NK-92 treated with Interleukin-12 subunit alpha and Interleukin-12 subunit beta, amount 100 ng/mL, for 24 hours (cell line): ENCODE measurements around the gene PFKFB4.

Source experiments
- DNase-seq: peaks from one replicate; lab custom pipeline; 2025; lab: John Stamatoyannopoulos, UW

Gene PFKFB4

GRCh38 chr3:48584836-48585235 is 28.2 kb upstream of the PFKFB4 start:
- DNase-seq, result no peak

GRCh38 chr3:48581621-48582481 is 25.2 kb upstream of the PFKFB4 start:
- DNase-seq, result no peak

- DNase-seq, result no peak
Measured at GRCh38 chr3:48576647-48577046, 20.0 kb upstream of the PFKFB4 start.

- no peak for DNase-seq
Measured at GRCh38 chr3:48575366-48575765, 18.8 kb upstream of the PFKFB4 start.

GRCh38 chr3:48573973-48574585 is 17.5 kb upstream of the PFKFB4 start:
- no peak for DNase-seq

- no peak for DNase-seq
Measured at GRCh38 chr3:48572517-48572916, 15.9 kb upstream of the PFKFB4 start.

- no peak for DNase-seq
Measured at GRCh38 chr3:48571938-48572337, 15.3 kb upstream of the PFKFB4 start.

- no peak for DNase-seq
Measured at GRCh38 chr3:48569808-48570450, 13.3 kb upstream of the PFKFB4 start.

- no peak for DNase-seq
Measured at GRCh38 chr3:48569400-48569799, 12.8 kb upstream of the PFKFB4 start.

GRCh38 chr3:48568476-48568875 is 11.9 kb upstream of the PFKFB4 start:
- DNase-seq, result no peak

GRCh38 chr3:48567500-48567899 is 10.9 kb upstream of the PFKFB4 start:
- no peak for DNase-seq

GRCh38 chr3:48567090-48567489 is 10.5 kb upstream of the PFKFB4 start:
- no peak for DNase-seq

GRCh38 chr3:48566401-48566760 is 9.8 kb upstream of the PFKFB4 start:
- no peak for DNase-seq

- no peak for DNase-seq
Measured at GRCh38 chr3:48565591-48566400, 9.2 kb upstream of the PFKFB4 start.

GRCh38 chr3:48565186-48565585 is 8.6 kb upstream of the PFKFB4 start:
- no peak for DNase-seq

GRCh38 chr3:48564667-48565066 is 8.1 kb upstream of the PFKFB4 start:
- DNase-seq, result no peak

GRCh38 chr3:48564022-48564421 is 7.4 kb upstream of the PFKFB4 start:
- peak; percentile 73 for DNase-seq

GRCh38 chr3:48563382-48563918 is 6.8 kb upstream of the PFKFB4 start, which contains the start of gene UCN2:
Gene UCN2 (minus strand): TSS chr3:48563781. CDS start chr3:48563124, 657 bp downstream.
- DNase-seq, result no peak

GRCh38 chr3:48562367-48563095 is 5.9 kb upstream of the PFKFB4 start:
- DNase-seq, result no peak

GRCh38 chr3:48561045-48561736 is 4.6 kb upstream of the PFKFB4 start:
- DNase-seq, result no peak

- no peak for DNase-seq
Measured at GRCh38 chr3:48560648-48561018, 4.0 kb upstream of the PFKFB4 start.
